G401.6 (cell line): ENCODE measurements around the gene SNAI1.

Source experiments
- FAIRE-seq: peaks from 2 replicates; lab custom pipeline; 2012; peaks lifted over from hg19 to GRCh38; lab: Jason Lieb, UNC

The SNAI1 gene

DNA sequence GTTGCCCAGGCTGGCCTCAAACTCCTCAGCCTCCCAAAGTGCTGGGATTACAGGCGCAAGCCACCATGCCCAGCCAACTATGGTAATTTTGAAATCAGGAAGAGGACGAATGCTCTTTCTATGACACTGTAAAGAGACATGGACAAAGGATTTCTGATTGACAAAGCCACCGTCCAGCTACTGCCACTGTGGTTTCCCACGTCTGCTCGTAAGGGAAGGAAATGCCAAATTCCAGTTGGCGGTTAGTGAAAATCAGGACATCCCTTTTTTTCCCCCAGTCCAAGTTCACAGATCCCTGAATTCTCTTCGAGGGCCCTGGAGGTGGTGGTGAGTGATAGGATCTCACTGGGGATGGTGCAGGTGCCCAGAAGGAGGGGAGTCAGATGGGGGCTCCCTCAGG is 31.2 kb downstream of the SNAI1 start:
- no peak for FAIRE-seq

DNA sequence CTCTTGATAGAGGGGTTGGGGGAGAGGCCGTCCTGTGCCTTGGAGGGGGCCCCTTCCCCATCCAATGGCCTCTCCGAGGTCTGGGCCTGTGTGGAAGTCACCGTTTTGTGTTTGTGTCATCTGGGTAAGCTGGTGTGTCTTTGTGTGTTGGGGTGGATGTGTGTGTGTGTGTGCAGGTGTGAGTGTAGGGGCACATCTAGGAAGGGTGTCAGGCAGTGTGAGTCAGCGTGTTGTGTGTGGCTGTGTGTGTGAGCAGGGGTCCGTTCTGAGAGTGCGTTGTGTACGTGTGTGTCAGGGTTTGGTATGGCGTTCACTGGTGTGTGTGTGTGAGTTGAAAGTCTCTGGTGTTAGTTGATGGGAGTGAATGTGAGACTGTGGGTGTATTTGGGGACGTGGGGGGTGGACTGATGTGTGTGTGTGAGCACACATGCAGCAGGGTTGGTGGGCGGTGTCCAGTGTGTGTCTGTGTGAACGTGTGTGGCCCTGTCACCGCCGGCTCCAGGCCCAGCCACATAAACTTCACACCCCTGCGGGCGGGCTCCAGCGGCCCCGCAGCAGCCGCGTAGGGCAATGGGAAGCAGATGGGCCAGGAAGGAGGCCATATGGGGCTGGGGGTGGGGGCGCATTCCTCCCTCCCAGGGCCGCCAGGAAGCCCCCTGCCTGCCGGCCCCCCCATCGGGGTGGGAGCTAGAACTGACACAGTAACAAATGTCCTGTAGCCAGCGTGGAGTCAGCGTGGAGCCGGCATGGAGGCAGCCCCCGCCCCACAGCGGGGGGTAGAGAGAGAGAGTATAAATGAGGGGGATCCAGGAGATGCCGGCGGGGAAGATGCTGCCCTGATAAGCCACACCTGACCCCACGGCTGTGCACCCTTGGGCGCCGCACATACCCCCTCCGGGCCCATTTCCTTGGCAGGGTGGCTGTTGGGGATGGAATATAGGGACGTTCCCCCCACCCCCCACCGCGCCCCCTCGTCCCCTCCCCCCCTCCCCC is 32.1 kb downstream of the SNAI1 start:
- FAIRE-seq, result no peak

DNA sequence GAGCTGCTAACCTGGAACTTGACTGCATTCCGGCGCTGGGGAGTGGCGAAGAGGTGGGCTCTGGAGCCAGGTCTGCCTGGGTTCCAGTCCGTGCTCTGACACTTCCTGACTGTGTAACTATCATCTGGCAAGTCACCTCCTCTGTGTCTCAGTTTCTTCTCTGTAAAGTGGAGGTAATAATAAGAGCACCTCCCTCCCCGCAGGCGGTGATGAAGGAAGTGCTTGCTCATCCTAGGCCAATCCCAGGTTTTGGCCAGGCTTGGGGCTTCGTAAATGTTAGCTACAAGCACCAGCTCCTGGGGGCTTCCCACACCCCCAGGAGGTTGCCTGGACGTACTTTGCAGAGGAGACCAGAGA is 32.8 kb downstream of the SNAI1 start:
- FAIRE-seq, result no peak

DNA sequence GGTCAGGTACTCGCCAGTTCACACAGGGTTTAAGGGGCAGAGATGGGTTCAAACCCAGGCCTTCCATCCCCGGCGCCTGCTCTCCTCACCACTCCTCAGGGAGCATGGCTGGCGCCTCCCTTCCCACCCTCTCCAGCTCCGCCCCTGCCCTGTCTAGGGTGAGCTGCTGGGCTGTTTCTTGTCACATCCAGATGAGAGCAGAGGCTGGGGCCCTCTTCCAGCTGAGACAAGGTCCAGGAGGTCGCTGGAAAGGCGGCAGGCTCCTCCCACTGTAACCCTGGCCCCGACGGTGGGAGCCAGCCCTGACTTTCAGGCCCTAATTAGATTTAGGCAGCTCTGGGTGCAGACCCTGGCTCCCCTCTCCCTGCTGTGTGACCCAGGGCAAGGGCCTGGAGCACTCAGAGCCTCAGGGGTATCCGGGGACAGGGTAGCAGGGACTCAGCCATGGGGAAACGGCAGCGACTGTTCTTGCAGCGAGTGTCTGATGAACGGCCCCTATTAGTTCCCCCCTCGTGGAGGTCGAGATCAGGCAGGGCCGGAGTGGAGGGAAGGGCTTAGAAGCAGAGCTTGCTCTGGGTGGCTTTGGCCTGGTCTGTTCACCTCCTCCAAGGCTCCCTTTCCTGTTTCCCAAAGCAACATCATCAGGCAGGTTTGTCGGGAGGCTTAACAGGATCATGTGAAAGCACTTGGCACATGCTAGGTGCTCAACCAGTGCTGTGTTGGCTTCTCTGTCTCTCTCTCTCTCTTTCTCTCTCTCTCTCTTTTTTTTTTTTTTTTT is 33.4 kb downstream of the SNAI1 start:
- FAIRE-seq, result no peak

DNA sequence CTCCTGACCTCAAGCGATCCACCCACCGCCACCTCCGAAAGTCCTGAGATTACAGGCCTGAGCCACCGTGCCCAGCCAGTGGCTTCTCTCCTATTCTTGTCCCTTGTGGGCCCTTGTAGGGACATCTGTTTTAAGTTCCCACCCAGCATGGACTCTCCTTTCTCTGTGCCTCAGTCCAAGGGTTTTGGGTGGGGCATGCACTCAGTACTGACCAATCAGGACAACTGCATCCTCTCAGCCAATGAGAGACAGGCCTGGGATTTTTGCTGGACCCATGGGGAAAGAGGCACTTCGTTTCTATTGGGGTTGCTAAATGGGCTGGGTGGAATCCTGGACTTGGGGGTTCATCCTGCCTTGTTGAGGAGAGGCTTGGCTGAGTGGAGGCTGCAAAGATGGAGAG is 34.4 kb downstream of the SNAI1 start:
- no peak for FAIRE-seq

DNA sequence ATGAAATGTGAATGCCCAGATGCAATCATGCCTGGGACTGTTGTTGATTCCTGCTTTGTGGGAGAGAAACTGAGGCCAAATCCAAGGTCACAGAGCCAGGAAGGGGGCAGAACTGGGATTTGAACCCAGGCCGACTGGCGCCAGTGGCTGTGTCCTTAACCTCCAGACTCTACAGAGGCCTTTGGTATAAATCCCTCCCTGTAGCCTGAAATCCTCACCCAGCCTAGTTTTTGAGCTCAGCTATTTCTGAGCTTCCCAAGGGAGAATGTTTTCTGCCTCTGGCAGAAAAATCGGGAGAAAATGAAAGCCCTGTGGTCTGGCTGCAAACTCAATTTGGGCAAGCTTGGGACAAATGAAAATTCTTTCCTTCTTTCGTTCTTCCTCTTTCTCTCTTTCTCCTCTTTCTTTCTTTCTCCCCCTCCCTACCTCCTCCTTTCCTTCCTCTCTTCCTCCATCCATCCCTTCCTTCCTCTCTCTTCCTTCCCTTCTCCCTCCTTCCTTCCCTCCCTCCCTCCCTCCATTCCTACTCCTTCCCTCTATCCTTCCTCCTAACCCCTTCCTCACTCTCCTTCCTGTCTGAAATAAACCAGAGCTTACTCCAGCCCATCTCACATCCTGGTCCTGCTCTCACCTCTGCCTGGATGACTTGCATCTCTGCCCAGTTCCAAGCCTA is 34.9 kb downstream of the SNAI1 start:
- no peak for FAIRE-seq

DNA sequence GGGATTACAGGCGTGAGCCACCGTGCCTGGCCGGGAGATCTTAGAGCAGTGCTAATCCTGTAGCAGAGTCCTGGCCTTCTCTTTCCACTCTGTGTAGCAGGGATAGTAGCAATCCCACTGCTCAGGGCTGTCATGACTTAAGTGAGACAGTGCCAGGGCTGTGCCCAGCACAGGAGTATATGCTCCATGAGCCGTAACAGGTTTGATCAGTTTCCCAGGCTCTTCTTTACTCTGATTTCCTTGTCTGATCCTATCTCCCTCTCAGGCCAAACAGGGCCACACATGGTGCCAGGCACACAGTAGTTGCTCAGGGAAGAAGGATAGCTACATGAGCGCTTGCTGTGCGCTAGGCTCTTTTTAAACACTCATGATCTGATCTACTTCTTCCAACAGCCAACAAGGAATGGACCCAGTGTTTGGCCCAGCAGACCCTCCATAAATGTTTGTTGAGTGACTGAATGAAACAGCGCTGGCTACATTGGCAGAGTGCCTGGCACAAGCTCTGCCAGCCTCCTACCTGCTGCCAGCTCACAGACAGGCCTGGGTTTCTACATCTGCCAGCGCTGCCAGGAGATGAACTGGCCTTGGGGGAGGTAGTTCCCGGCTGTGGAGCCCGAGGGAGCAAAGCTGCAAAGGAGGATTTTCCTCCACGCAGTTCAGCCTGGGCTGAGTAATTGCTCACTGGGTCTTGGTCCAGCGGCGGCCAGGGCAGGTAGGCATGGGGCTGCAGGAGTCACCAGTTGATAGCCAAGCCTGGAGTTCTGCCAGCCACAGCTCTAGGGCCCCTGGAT is 36.9 kb downstream of the SNAI1 start:
- no peak for FAIRE-seq

DNA sequence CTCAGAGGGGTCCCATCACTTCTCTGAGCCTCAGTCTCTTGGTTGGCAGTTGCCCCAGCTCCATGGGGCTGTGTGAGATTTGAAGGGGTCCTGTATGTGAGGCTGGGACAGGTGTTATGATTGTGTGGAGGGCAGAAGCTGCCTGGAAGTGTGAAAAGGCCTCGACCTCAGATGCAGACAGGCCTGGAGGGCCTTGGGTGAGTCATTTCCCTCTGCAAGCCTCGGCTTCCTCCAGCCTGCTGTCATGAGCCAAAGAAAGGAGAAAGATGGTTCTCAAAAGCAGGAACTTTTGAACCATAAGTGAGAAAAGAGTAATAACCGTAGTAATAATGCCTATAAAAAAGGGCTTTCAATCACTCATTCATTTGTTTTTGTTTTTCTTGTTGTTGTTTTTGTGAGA is 37.5 kb downstream of the SNAI1 start:
- no peak for FAIRE-seq

DNA sequence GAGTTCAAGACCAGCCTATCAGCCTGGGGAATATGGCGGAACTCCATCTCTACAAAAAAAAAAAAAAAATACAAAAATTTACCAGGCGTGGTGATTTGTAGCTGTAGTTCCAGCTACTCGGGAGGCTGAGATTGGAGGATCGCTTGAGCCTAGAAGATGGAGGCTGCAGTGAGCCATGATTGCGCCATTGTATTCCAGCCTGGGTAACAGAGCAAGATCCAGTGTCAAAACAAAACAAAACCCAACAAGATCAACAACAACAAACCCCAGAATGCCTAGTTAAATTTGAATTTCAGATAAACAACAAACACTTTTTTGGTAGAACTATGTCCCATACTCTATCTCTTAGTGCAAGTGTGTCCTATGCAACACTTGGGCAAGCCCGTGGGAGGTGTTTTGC is 39.9 kb downstream of the SNAI1 start:
- FAIRE-seq, result no peak

DNA sequence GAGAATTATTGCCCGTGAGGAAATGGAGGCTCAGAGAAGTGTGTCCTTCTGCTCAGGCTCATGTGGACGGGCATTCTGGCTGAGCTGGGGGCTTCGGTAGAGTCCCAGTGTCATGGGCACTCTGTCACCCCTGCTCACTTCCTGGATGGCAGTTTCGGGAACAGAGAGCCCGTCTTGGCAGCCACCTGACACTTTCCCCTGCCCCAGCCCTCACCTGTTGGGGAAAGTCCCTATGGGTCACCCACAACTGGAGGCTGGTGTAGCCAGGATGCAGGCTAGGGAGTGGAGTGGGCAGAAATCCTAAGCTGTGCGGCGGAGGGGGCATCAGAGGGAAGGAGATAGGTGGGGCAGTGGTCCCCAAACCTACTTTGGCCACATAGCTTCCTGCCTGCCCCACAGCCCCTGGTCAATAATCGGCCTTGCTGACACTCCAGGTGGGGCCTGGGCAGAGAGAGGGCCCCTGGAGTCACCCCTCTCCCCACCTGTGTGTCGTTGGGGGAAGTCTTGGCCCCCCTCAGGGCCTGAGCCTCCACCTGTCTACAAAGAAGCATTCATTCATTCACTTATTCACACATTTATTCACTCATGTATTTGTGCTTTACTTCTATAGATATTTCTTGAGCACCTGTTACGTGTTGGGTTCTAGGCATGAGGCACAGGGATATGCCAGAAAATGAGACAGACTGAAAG is 40.5 kb downstream of the SNAI1 start:
- FAIRE-seq, result no peak

DNA sequence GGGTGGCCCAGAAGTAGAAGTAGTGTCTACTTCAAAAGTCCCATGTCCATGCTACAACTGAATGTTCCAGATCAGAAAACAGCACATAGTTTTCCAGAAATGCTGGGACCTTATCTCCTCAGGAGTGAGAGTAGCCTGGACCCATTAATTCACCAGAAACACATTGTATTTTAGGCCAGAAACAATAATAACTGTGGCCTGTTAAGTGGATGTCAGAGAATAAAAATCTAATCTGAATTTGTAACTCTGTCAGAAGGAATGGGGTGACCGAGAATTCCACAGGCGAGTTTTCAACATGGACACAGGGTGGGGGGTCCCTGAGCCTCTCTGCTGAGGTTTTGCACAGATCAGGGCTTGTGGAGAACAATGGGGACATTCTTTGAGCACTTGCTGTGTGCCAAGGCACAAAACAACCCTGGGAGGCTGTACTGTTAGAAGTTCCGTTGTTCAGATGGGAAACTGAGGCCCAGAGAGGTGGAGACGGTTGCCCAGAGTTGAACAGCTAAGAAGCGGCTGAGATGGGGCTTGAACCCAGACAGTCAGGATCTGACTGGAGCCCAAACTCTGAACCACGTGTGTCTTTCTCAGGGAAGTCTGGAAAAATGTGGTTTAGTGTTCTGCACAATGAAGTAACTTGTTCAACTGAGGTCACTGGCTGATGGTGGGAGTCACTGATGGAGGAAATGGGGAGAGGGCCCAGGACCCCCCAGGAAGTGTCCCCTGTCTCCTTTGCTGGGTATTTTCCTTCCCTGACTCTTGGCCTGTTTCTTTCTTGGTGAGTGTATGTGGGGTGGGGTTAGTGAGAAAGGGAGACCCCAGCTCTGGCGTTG is 44.2 kb downstream of the SNAI1 start:
- no peak for FAIRE-seq

DNA sequence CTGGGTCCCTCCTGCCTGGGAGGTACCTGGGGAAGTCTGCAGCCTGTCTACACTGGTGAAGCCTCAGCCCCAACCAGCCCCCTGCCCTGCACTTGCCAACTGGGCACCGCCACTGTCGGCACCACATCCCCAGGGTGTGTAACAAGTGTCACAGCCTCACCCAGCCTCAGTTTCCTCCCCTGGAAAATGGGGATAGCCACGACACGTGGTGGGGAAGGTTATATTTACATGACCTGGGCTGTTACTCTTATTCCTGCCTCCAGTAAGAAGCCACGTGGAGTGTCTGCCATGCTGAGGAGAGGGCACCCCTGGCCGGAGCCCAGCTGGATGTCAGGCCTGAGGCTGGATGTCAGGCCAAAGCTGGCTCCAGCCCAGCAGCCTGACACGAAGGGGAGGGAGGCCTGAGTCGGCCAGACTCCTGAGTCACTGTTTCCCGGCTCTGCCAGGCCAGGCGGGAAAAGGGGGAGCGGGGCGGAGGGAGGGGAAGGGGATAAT is 44.9 kb downstream of the SNAI1 start:
- no peak for FAIRE-seq

DNA sequence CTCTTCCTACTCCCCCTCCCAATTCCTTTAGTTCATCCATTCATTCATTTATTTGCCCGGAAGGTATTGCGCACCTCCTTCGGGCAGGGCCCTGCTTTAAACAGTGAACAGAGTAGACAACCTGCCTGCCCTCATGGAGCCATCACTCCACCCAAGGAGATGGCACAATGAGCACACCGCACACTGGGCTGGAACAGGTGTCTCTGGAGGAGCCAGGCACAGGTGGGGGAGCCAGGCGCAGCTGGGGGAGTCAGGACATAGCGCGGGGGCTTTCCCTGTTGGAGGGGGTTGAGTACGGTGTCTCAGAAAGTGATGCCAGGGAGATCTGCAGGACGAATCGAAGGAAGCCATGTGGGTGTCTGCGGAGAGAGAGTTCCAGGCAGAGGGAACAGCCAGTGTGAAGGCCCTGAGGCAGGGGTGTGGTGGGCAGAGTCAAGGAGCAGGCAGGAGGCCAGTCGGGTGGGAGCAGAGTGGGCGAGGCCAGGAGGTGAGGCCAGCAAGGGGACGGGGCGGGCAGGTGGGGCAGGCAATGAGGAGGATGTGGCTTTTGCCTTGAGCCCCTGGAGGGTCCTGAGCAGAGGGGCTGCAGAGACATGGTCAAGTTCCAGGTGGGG is 46.4 kb downstream of the SNAI1 start:
- no peak for FAIRE-seq

DNA sequence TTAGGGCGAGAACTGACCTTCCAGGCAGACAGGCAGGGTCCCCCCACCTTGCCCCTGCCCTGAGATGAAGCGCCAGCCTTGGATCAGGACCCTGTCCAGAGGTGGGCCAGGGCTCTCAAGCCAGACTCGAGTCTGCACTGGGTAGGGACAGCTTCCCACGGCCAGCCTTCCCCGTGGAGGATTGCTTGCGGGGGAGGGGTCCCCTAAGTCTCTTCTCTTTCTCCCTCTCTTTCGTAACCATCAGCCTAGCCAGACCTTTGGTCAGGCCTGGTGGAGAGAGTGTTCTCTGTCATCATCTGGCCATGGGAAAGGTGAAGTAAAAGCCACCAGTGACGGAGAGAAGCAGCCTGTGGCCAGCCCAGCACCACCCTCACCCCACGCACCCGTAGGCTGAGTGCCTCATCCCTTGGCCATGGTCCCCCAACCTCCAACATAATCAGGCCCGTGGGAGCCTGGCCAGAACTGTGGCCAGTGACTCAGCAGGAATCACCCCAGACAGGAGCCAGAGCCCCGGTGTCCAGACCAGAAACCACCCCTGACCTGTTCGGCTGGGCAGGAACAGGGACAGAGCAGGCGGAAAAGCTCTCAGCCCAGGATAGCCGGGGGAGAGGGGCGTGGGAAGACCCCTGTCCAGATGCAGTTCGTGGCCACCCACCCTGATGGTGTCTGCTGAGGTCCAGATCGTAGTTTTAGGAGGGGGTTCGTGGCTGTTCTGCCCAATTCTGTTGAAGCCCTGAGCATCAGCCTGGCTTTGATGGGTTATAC is 47.1 kb downstream of the SNAI1 start:
- FAIRE-seq, result no peak

DNA sequence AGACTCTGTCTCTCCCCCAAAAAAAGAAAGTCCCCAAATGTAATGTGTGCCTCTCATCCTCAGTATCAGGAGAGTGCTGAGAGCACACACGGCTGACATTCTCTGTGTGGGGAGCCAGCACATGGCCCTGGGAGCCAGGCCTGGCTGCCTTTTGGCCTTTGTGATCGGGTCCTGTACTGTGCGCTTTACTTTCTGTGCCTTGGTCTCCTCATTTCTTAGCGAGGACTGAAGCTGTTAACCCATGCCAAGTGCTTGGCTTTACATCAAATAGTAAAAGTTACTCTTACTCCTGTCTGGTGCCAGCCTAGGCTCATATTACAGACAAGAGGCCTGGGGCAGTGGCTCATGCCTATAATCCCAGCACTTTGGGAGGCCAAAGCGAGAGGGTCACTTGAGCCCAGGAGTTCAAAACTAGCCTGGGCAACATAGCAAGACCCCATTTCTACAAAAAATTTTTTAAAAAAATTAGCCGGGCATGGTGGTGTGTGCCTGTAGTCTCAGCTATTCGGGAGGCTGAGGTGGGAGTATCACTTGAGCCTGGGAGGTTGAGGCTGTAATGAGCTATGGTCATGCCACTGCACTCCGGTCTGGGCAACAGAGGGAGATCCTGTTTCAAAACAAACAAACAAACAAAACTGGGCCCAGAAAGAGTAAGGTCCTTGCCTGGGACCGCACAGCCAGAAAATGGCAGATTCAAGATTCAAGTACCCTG is 50.3 kb downstream of the SNAI1 start:
- FAIRE-seq, result no peak

DNA sequence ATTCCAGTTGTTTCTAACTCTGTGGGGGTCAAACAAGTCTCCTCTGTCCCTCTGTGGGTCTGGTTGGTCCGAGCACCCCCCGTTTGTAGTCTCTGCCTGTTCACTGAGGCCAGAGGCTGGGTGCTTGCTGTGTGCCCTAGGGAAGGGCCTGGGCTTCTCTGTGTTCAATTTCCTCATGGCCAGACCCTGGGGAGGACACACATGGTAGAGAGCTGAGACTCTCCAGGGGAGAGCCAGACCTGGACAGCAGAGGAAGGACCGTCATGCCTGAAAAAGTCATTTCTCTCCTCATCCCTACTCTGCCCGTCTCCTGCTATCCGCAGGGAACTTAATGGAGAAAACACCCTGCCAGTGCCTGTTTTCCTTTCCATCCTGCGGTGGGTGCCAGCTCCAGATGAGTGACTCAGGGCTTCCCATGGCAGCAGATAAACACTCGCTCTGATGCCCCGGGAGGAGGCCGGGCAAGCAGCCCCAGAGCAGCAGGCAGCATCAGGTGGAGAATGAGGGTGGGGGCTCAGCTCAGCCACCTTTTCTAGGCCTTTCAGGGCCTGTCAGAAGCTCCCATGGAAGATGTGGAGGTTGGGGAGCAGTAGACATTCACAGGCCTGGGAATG is 51.9 kb downstream of the SNAI1 start:
- FAIRE-seq, result no peak

DNA sequence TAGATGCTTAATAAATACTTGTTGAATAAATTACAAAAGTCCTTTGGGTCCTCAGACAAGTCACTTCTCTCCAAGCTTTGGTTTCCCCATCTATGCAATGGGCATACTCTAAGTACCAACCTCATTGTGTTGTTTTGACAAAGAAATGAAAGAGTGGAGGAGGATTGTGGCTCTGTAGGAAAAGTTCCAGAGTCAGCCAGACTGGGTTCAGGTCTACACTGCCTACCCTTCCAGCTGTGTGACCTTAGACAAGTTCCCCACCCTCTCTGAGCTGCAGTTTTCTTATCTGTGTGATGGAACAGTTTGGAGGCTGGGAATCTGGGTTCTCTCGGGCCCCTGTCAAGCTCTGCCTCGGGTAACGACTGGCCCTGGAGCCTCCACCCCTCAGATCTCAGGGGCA is 53.9 kb downstream of the SNAI1 start:
- no peak for FAIRE-seq

DNA sequence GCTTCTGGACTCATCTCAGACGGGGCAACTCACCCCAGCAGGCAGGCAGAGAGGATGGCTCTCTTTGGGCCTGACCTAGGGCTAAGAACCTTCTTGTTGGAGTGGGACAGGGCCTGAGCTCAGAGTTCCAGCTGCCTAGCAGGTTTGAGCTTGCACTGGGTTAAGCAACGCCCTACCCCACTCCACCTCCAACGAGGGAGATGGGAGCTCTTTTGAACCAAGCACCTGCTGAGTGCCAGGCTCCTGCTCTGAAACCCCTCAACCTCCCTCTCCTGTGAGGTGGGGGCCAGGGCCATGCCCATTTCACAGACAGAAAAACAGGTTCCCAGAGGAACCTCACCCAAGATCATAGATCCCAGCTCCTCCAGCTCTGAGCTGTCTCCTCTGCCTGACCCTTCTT is 54.3 kb downstream of the SNAI1 start:
- no peak for FAIRE-seq
